GM23248 (cell line): ENCODE results near the gene ADAM12. TPM values are rescaled to one million over a fixed set of nuclear protein-coding genes. Genes with fewer than 3 reads are reported as not detected.

Source experiments
- DNase-seq: peaks from one replicate; pipeline ENCODE4 v3.0.0-alpha.2; 2015
- H2AFZ ChIP-seq: fragments of 200-600 bp; sonication (generic); 2 replicates; pipeline ENCODE4 v1.6.1; 2016; ENCODE audit warnings: antibody characterized with exemption
- H3F3A ChIP-seq: fragments of 200-600 bp; sonication (generic); 2 replicates; pipeline ENCODE4 v1.6.1; 2016; ENCODE audit warnings: mild to moderate bottlenecking, antibody characterized with exemption, mixed run types; ENCODE audit not compliant: insufficient read depth
- H3K27ac ChIP-seq: fragments of 200-600 bp; sonication (generic); 2 replicates; pipeline ENCODE4 v1.5.1; 2016; ENCODE audit warnings: mild to moderate bottlenecking
- H3K27me3 ChIP-seq: fragments of 200-600 bp; sonication (generic); replicated peaks from 2 replicates; pipeline ENCODE4 v1.6.1; 2016; ENCODE audit warnings: mild to moderate bottlenecking; ENCODE audit not compliant: insufficient read depth
- H3K36me3 ChIP-seq: fragments of 200-600 bp; sonication (generic); 2 replicates; pipeline ENCODE4 v1.6.1; 2016; ENCODE audit warnings: low read depth, mild to moderate bottlenecking
- H3K4me1 ChIP-seq: fragments of 200-600 bp; sonication (generic); 2 replicates; pipeline ENCODE4 v1.6.1; 2016; ENCODE audit warnings: mild to moderate bottlenecking; ENCODE audit not compliant: insufficient read depth
- H3K4me2 ChIP-seq: fragments of 200-600 bp; sonication (generic); one replicate; pipeline ENCODE4 v1.6.1; 2016; ENCODE audit warnings: mild to moderate bottlenecking; ENCODE audit not compliant: unreplicated experiment
- H3K4me3 ChIP-seq: fragments of 200-600 bp; sonication (generic); 2 replicates; pipeline ENCODE4 v1.5.1; 2016; ENCODE audit warnings: mild to moderate bottlenecking
- H3K79me2 ChIP-seq: fragments of 200-600 bp; sonication (generic); 2 replicates; pipeline ENCODE4 v1.6.1; 2016; ENCODE audit warnings: mild to moderate bottlenecking; ENCODE audit not compliant: insufficient read depth
- H3K9ac ChIP-seq: fragments of 200-600 bp; sonication (generic); 2 replicates; pipeline ENCODE4 v1.6.1; 2016; ENCODE audit warnings: mild to moderate bottlenecking
- H3K9me2 ChIP-seq: fragments of 200-600 bp; sonication (generic); 2 replicates; pipeline ENCODE4 v1.6.1; 2016; ENCODE audit warnings: mixed run types, mild to moderate bottlenecking, moderate library complexity; ENCODE audit not compliant: insufficient read depth
- H3K9me3 ChIP-seq: fragments of 200-600 bp; sonication (generic); one replicate; pipeline ENCODE4 v1.6.1; 2017; ENCODE audit warnings: low read depth
- H4K20me1 ChIP-seq: fragments of 200-600 bp; sonication (generic); 2 replicates; pipeline ENCODE4 v1.6.0; 2016; ENCODE audit not compliant: insufficient read depth
- EZH2 ChIP-seq: fragments of 200-600 bp; sonication (generic); IDR thresholded peaks from 2 replicates; pipeline ENCODE4 v1.6.1; 2018; ENCODE audit warnings: antibody characterized with exemption, mild to moderate bottlenecking; ENCODE audit not compliant: insufficient read depth, poor library complexity, severe bottlenecking
- EZH2phosphoT487 ChIP-seq: fragments of 200-600 bp; sonication (generic); IDR thresholded peaks from 2 replicates; pipeline ENCODE4 v1.6.1; 2018; ENCODE audit warnings: antibody characterized with exemption, moderate library complexity, mild to moderate bottlenecking, low read depth; ENCODE audit not compliant: insufficient read depth
- WGBS, 2 experiments: methylation state at CpG; one replicate each; pipeline ENCODE4 v1.1.6; 2015 to 2017; ENCODE audit warnings: low lambda C conversion rate in 2 of 2, low coverage in 1 of 2; ENCODE audit errors: missing lambda C conversion rate in 2 of 2; 5-methylcytosine and 5-hydroxymethylcytosine counted together
- in situ Hi-C: fragments of 300-500 bp; cut with MboI; formaldehyde crosslinking; loops from 2 replicates; pipeline ENCODE4 v1.15.0; 2020
- polyA plus RNA-seq: library from polyadenylated mRNA; unstranded; fragments of >200 nt; fragmentation: Nextera tagmentation; extraction: Ambion mirVana; gene quantifications from 2 replicates; pipeline ENCODE4 v1.2.1, GENCODE V29; 2016
- total RNA-seq: library from RNA; depleted of rRNA; stranded (reverse); fragments of >200 nt; shearing (Covaris generic); gene quantifications from 2 replicates; pipeline ENCODE4 v1.2.3, GENCODE V29; 2014

Gene ADAM12
- total and polyA plus RNA-seq, 2 experiments from 2014 or later = 58.4 to 127 TPM

DNA sequence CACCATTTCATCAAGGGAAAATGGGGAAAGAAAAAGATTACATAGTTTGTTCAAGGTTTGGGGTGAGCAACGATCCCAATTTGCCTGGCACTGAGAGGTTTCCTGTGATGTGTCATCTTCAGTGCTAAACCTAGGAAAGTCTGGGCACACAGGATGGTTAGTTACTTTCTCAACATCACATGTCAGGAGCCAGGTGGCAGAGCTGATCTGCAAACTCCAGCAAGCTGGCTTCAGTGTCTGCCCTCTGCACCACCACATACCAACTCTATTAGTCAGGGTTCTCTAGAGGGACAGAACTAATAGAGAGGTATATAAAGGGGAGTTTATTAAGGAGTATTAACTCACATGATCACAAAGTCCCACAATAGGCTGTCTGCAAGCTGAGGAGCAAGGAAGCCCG is 11.3 kb downstream of the ADAM12 start:
- Histone ChIP-seq H3K79me2 (peaks cover 100% of the 10 kb centered on the region), H3K4me2 (peak overlapping the region; percentile 18), H3K36me3 (peaks cover 7% of the 10 kb centered on the region), H3K9ac (no peak overlapping the region), H3K27me3 (no peaks in the 10 kb centered on the region), H3K9me3 (no peaks in the 10 kb centered on the region), H2AFZ (no peak overlapping the region), H3K4me3 (no peak overlapping the region), H3K9me2 (no peaks in the 10 kb centered on the region), H3K27ac (no peak overlapping the region), H4K20me1 (no peaks in the 10 kb centered on the region), H3K4me1 (peaks cover 52% of the 10 kb centered on the region), H3F3A (peaks cover 20% of the 10 kb centered on the region; the same call in 1 of the 2 replicates)
- peak; percentile 65 for DNase-seq
- 85 to 86% methylated on average over 2 of the region's 2 CpGs for WGBS, 2 experiments
- in situ Hi-C loops = no loop called here
- TF ChIP-seq EZH2 (no peak), EZH2phosphoT487 (no peak)

DNA sequence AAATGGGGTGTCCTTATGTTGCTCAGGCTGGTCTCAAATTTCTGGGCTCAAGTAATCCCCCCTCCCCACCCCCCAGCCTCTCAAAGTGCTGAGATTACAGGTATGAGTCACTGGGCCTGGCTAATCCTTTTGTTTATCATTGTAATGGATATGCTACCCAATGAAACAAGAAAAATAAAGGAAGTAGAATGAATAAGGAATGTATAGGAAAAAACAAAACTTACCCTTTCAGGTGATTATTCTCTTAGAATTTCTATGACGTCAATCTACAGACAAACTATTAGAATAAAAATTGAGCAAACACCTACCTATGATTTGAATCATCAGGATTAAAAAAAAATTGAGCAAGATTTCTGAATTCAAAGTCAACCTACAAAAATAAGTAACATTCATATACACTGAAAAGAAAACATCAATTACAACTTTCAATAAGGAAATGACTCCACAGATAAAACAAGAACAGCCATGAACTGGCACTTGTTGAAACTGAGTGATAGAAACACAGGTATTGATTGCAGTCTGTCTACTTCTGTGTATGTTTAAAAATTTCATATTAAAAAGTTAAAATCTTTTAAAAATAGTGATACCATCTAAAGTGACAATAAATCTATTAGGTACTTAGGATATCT is 12.2 kb downstream of the ADAM12 start:
- in situ Hi-C loops = no loop called here
- no peak for DNase-seq
- TF ChIP-seq EZH2 (no peak), EZH2phosphoT487 (no peak)
- no peak overlapping the region for H3K9ac ChIP-seq
- H3F3A ChIP-seq = peaks cover 20% of the 10 kb centered on the region
- peaks cover 7% of the 10 kb centered on the region for H3K36me3 ChIP-seq
- peaks cover 100% of the 10 kb centered on the region for H3K79me2 ChIP-seq
- no peaks in the 10 kb centered on the region for H4K20me1 ChIP-seq
- no peaks in the 10 kb centered on the region for H3K9me3 ChIP-seq
- WGBS, 2 experiments = 90 to 96% methylated on average over 1 of the region's 1 CpG
- peaks cover 51% of the 10 kb centered on the region for H3K4me1 ChIP-seq
- H3K4me2 ChIP-seq = no peak overlapping the region
- H3K27me3 ChIP-seq = no peaks in the 10 kb centered on the region
- H3K27ac ChIP-seq = no peak overlapping the region
- no peak overlapping the region for H2AFZ ChIP-seq
- H3K4me3 ChIP-seq = no peak overlapping the region
- no peaks in the 10 kb centered on the region for H3K9me2 ChIP-seq

DNA sequence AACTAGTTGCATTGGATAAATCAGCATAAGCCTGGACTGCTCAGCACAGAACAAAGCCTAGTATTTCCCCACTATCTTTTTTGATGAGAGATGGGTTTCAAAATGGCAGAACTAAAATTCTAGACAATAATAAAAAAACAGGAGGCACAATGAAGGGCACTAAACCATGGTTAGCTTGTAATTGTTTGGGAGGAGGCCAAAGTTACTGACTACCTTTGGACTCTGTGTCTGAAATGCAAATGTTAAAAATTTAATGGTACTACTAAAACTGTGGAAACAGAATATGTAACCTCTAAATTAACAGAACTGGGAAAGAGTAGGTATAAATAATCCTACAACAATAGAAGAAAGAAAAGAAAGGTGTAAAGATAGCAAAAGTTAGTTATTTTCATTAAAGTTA is 13.0 kb downstream of the ADAM12 start:
- in situ Hi-C loops = no loop called here

DNA sequence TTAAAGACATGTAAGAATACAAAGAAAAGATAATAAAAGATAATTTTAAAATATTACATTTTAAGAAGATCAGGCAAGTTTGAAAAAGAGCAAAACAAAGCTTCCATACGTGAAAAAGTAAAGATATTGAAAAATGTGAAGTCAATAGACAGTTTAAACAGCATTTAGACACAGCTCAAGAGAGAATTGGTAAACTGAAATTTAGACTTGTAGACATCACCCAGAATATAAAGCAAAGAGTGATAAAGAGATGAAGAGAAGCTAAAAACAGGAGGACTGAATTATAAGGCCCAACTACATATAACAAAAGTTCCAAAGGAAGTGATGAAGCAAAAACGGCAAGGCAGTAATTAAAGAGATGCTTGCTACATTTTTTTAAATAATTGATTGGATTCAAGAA is 13.8 kb downstream of the ADAM12 start:
- no peak overlapping the region for H3K27ac ChIP-seq

More for the DNA sequence above, 13.0 kb downstream of the ADAM12 start:
- no peaks in the 10 kb centered on the region for H3K9me3 ChIP-seq
- H4K20me1 ChIP-seq = no peaks in the 10 kb centered on the region
- H2AFZ ChIP-seq = no peak overlapping the region
- peaks cover 44% of the 10 kb centered on the region for H3K4me1 ChIP-seq
- H3K36me3 ChIP-seq = peaks cover 7% of the 10 kb centered on the region
- H3K9me2 ChIP-seq = no peaks in the 10 kb centered on the region
- H3K79me2 ChIP-seq = peaks cover 100% of the 10 kb centered on the region
- DNase-seq = no peak
- H3K4me2 ChIP-seq = no peak overlapping the region
- no peaks in the 10 kb centered on the region for H3K27me3 ChIP-seq
- H3F3A ChIP-seq = peaks cover 20% of the 10 kb centered on the region
- H3K9ac ChIP-seq = no peak overlapping the region
- H3K4me3 ChIP-seq = no peak overlapping the region
- H3K27ac ChIP-seq = no peak overlapping the region
- TF ChIP-seq EZH2phosphoT487 (no peak), EZH2 (no peak)

More for the DNA sequence above, 13.8 kb downstream of the ADAM12 start:
- Histone ChIP-seq H3K36me3 (peaks cover 7% of the 10 kb centered on the region), H3K79me2 (peaks cover 100% of the 10 kb centered on the region), H3K27me3 (no peaks in the 10 kb centered on the region), H3K9me2 (no peaks in the 10 kb centered on the region), H3K4me3 (no peak overlapping the region), H3K9me3 (no peaks in the 10 kb centered on the region), H4K20me1 (no peaks in the 10 kb centered on the region), H2AFZ (no peak overlapping the region), H3F3A (peaks cover 23% of the 10 kb centered on the region), H3K4me1 (peaks cover 38% of the 10 kb centered on the region), H3K4me2 (no peak overlapping the region), H3K9ac (no peak overlapping the region)
- 93 to 94% methylated on average over 2 of the region's 2 CpGs for WGBS, 2 experiments
- no peak for DNase-seq
- no peak for TF ChIP-seq EZH2
- TF ChIP-seq EZH2phosphoT487 = no peak
- in situ Hi-C loops = no loop called here
